Natural killer cell treated with Interleukin-12 subunit alpha and Interleukin-12 subunit beta and Interleukin-15 and Interleukin-18, amount 100 ng/mL, for 72 hours (primary cell): ENCODE results near the gene ATP9B. TPM values are rescaled to one million over a fixed set of nuclear protein-coding genes. Genes with fewer than 3 reads are reported as not detected.
A peak's percentile ranks its signal among the peaks of the same experiment; 100 is the strongest.

Experiments
- ATAC-seq, 2 donors: fragments of 150-1000 bp; cut with Tn5 transposase in 1 of 2; sonication (Bioruptor Pico), chemical (Tn5 transposase) in 1 of 2; 2 replicates each; pipeline ENCODE4 v1.10.0; 2021
- DNase-seq: peaks from one replicate; pipeline ENCODE4 v3.0.0; 2022; ENCODE audit warnings: low spot score
- H3K27ac Mint-ChIP-seq, 2 donors: 1 replicate in 1 of 2; 2 replicates in 1 of 2; pipeline ENCODE4 v1.8.0; 2022; ENCODE audit warnings: mixed read lengths in 2 of 2, mild to moderate bottlenecking in 1 of 2, moderate library complexity in 1 of 2
- H3K27me3 Mint-ChIP-seq, 2 donors: 1 replicate in 1 of 2; 2 replicates in 1 of 2; pipeline ENCODE4 v1.8.0; 2022; ENCODE audit warnings: mixed read lengths in 2 of 2
- H3K36me3 Mint-ChIP-seq: one replicate; pipeline ENCODE4 v1.8.0; 2022; ENCODE audit warnings: mixed read lengths
- H3K4me1 Mint-ChIP-seq, 2 donors: 1 replicate in 1 of 2; 2 replicates in 1 of 2; pipeline ENCODE4 v1.8.0; 2022; ENCODE audit warnings: low read depth in 2 of 2, mixed read lengths in 2 of 2, mild to moderate bottlenecking in 1 of 2
- H3K4me3 Mint-ChIP-seq: one replicate; pipeline ENCODE4 v1.8.0; 2022; ENCODE audit warnings: mixed read lengths
- H3K9me3 Mint-ChIP-seq: 2 replicates; pipeline ENCODE4 v1.8.0; 2022; ENCODE audit warnings: mixed read lengths
- total RNA-seq, 2 donors: library from RNA; stranded (reverse); gene quantifications; one replicate each; pipeline ENCODE4 v1.2.3, GENCODE V29; 2022

ATP9B gene
- total RNA-seq, 2 donors from 2014 or later = 36.8 to 59.6 TPM

- H3K27ac Mint-ChIP-seq = no peak overlapping the region
- ATAC-seq (no peak), DNase-seq (no peak)
- no peaks in the 10 kb centered on the region for H3K27me3 Mint-ChIP-seq
- H3K4me3 Mint-ChIP-seq = no peak overlapping the region
- H3K36me3 Mint-ChIP-seq = peaks cover 19% of the 10 kb centered on the region
- H3K9me3 Mint-ChIP-seq = peaks cover 8% of the 10 kb centered on the region
- H3K4me1 Mint-ChIP-seq = peaks cover 9 to 14% of the 10 kb centered on the region in 2 donors
Measured at GRCh38 chr18:79334496-79335233, 265.5 kb downstream of the ATP9B start.

- Mint-ChIP-seq H3K9me3 (peaks cover 8% of the 10 kb centered on the region), H3K27ac (no peak overlapping the region), H3K4me1 (peaks cover 9 to 12% of the 10 kb centered on the region in 2 donors), H3K36me3 (peaks cover 14% of the 10 kb centered on the region), H3K4me3 (no peak overlapping the region), H3K27me3 (no peaks in the 10 kb centered on the region)
- ATAC-seq (peak in 1 of 2 donors; percentile 47), DNase-seq (no peak)
Measured at GRCh38 chr18:79335833-79336360, 266.7 kb downstream of the ATP9B start.

DNA sequence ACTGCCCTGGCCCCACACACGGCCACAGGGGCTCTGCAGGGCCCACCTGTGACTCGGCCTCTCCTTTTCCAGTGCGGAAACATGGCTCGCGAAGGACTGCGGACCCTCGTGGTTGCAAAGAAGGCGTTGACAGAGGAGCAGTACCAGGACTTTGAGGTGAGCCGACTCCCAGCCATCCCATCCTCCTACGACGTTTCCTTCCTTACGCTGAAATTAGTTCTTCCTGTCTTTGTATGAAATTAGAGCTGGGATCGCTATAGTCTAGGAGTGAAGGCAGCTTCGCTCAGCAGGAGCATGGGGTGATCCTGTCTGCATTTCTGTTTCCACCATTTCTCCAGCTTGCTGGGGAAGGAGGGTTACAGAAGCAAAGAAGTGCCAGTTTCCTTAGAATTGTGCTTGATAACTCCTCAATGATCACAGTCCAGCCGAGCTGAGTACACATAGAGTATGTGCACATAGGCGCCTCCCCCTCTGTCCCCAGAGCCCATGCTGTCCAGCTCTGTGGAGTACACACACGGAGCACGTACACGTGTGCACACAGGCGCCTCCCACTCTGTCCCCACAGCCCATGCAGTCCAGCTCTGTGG, 267.5 kb downstream of the ATP9B start:
- Mint-ChIP-seq H3K36me3 (peaks cover 14% of the 10 kb centered on the region), H3K27ac (no peak overlapping the region), H3K9me3 (peaks cover 8% of the 10 kb centered on the region), H3K4me3 (no peak overlapping the region), H3K4me1 (peaks cover 9 to 12% of the 10 kb centered on the region in 2 donors), H3K27me3 (no peaks in the 10 kb centered on the region)
- ATAC-seq = no peak
- DNase-seq = no peak

GRCh38 chr18:79337184-79337583, 268.0 kb downstream of the ATP9B start:
- H3K36me3 Mint-ChIP-seq = peaks cover 14% of the 10 kb centered on the region
- no peak for DNase-seq
- no peaks in the 10 kb centered on the region for H3K27me3 Mint-ChIP-seq
- no peak overlapping the region for H3K27ac Mint-ChIP-seq
- no peak overlapping the region for H3K4me3 Mint-ChIP-seq
- peaks cover 9 to 12% of the 10 kb centered on the region in 2 donors for H3K4me1 Mint-ChIP-seq
- peaks cover 8% of the 10 kb centered on the region for H3K9me3 Mint-ChIP-seq
- ATAC-seq = no peak

- peaks cover 9 to 12% of the 10 kb centered on the region in 2 donors for H3K4me1 Mint-ChIP-seq
- no peak for ATAC-seq
- no peak overlapping the region for H3K4me3 Mint-ChIP-seq
- H3K27ac Mint-ChIP-seq = no peak overlapping the region
- peaks cover 14% of the 10 kb centered on the region for H3K36me3 Mint-ChIP-seq
- no peaks in the 10 kb centered on the region for H3K27me3 Mint-ChIP-seq
- no peak for DNase-seq
- H3K9me3 Mint-ChIP-seq = peaks cover 8% of the 10 kb centered on the region
Measured at GRCh38 chr18:79337620-79338019, 268.4 kb downstream of the ATP9B start.

GRCh38 chr18:79339094-79339908, 270.1 kb downstream of the ATP9B start:
- no peak for DNase-seq
- no peaks in the 10 kb centered on the region for H3K27me3 Mint-ChIP-seq
- H3K36me3 Mint-ChIP-seq = peaks cover 14% of the 10 kb centered on the region
- H3K4me3 Mint-ChIP-seq = no peak overlapping the region
- no peak overlapping the region for H3K27ac Mint-ChIP-seq
- peaks cover 8% of the 10 kb centered on the region for H3K9me3 Mint-ChIP-seq
- H3K4me1 Mint-ChIP-seq = peaks cover 9 to 12% of the 10 kb centered on the region in 2 donors
- ATAC-seq = no peak

- Mint-ChIP-seq H3K9me3 (peaks cover 8% of the 10 kb centered on the region), H3K36me3 (peaks cover 27% of the 10 kb centered on the region), H3K27ac (no peak overlapping the region), H3K4me3 (no peak overlapping the region), H3K4me1 (peaks cover 6 to 9% of the 10 kb centered on the region in 2 donors), H3K27me3 (no peaks in the 10 kb centered on the region)
- no peak for DNase-seq
- ATAC-seq = no peak
Measured at GRCh38 chr18:79343567-79344207, 274.5 kb downstream of the ATP9B start.

DNA sequence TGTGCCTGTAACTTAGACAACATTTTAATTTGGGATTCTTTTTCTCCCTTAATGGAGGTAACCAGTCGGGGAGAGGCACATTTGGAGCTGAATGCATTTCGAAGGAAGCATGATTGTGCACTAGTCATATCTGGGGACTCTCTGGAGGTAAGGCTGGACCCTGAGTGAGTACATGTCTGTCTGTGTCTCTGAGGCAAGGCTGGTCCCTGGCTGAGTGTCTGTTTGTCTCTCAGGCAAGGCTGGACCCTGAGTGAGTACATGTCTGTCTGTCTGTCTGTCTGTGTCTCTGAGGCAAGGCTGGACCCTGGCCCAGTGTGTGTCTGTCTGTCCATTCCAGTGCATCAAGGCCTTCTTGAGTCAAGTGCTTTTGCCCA, 275.0 kb downstream of the ATP9B start:
- ATAC-seq (no peak), DNase-seq (no peak)
- H3K4me1 Mint-ChIP-seq = peaks cover 4% of the 10 kb centered on the region in 2 donors
- no peaks in the 10 kb centered on the region for H3K27me3 Mint-ChIP-seq
- peaks cover 4% of the 10 kb centered on the region for H3K9me3 Mint-ChIP-seq
- no peak overlapping the region for H3K4me3 Mint-ChIP-seq
- no peak overlapping the region for H3K27ac Mint-ChIP-seq
- H3K36me3 Mint-ChIP-seq = peaks cover 22% of the 10 kb centered on the region

DNA sequence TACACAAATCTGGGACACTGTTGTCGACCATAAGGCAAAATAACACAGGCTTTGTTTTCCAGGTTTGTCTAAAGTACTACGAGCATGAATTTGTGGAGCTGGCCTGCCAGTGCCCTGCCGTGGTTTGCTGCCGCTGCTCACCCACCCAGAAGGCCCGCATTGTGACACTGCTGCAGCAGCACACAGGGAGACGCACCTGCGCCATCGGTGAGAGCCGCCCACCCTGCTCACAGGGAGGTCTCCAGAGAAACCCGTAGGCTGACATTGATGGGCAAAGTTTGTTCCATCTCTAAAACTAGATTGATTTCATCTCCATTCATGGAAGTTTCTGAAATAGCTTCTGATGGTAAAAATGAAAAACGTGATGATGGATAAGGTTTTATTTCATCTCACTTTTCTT, 276.2 kb downstream of the ATP9B start:
- ATAC-seq (no peak), DNase-seq (no peak)
- no peaks in the 10 kb centered on the region for H3K9me3 Mint-ChIP-seq
- peaks cover 18% of the 10 kb centered on the region for H3K36me3 Mint-ChIP-seq
- no peak overlapping the region for H3K4me3 Mint-ChIP-seq
- no peaks in the 10 kb centered on the region for H3K4me1 Mint-ChIP-seq
- H3K27me3 Mint-ChIP-seq = no peaks in the 10 kb centered on the region
- H3K27ac Mint-ChIP-seq = no peak overlapping the region

- Mint-ChIP-seq H3K27me3 (no peaks in the 10 kb centered on the region), H3K27ac (no peak overlapping the region), H3K4me3 (no peak overlapping the region), H3K4me1 (no peaks in the 10 kb centered on the region), H3K36me3 (peaks cover 18% of the 10 kb centered on the region), H3K9me3 (no peaks in the 10 kb centered on the region)
- DNase-seq = no peak
- ATAC-seq = peak in 1 of 2 donors; percentile 28
Measured at GRCh38 chr18:79345981-79346380, 276.8 kb downstream of the ATP9B start.

GRCh38 chr18:79348066-79348465, 278.9 kb downstream of the ATP9B start:
- ATAC-seq (no peak), DNase-seq (no peak)
- H3K4me3 Mint-ChIP-seq = no peak overlapping the region
- H3K27me3 Mint-ChIP-seq = no peaks in the 10 kb centered on the region
- H3K36me3 Mint-ChIP-seq = peaks cover 23% of the 10 kb centered on the region
- no peak overlapping the region for H3K27ac Mint-ChIP-seq
- H3K9me3 Mint-ChIP-seq = no peaks in the 10 kb centered on the region
- H3K4me1 Mint-ChIP-seq = no peaks in the 10 kb centered on the region

DNA sequence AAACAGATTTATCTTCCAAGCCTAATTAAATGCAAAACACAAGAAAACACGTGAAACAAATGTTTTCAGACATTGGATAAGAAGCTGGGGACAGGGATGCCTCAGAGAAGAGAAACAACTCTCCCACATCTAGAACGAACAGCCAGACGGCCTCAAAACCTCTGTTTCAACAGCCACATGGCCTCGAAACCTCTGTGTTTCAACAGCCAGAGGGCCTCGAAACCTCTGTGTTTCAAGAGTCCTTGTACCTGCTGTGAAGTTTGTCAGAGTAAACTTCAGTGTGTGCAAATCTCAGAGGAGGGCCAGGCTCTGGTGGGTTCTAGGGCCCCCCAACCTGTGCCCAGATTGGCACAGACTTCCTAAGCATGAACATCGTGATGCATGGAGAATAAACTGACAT, 283.2 kb downstream of the ATP9B start:
- Mint-ChIP-seq H3K27me3 (no peaks in the 10 kb centered on the region), H3K4me1 (no peaks in the 10 kb centered on the region), H3K36me3 (peaks cover 5% of the 10 kb centered on the region), H3K27ac (no peak overlapping the region), H3K9me3 (no peaks in the 10 kb centered on the region), H3K4me3 (no peak overlapping the region)
- ATAC-seq (no peak), DNase-seq (no peak)

- no peak for ATAC-seq
- Mint-ChIP-seq H3K4me3 (no peak overlapping the region), H3K4me1 (no peaks in the 10 kb centered on the region), H3K27ac (no peak overlapping the region), H3K36me3 (peaks cover 5% of the 10 kb centered on the region), H3K9me3 (no peaks in the 10 kb centered on the region), H3K27me3 (no peaks in the 10 kb centered on the region)
- no peak for DNase-seq
Measured at GRCh38 chr18:79353267-79353666, 284.1 kb downstream of the ATP9B start.
